AG04450 (cell line): ENCODE data around the gene SLC6A2. TPM values are rescaled to one million over a fixed set of nuclear protein-coding genes. Genes with fewer than 3 reads are reported as not detected.

Source experiments
- CTCF ChIA-PET: fragments of 300-600, 350-600 bp; formaldehyde crosslinking; extraction: SDS; loops from one replicate; lab custom pipeline; 2022; ENCODE audit warnings: antibody characterized with exemption, inconsistent platforms; lab: Charles Lee
- POLR2A ChIA-PET: fragments of 350-600 bp; formaldehyde crosslinking; extraction: SDS; loops from one replicate; lab custom pipeline; 2021; ENCODE audit warnings: antibody characterized with exemption, inconsistent platforms; lab: Yijun Ruan, JAX
- DNase-seq: peaks from one replicate; pipeline ENCODE4 v3.0.0-alpha.2; 2011; ENCODE audit warnings: low read depth, low spot score
- H3K27ac ChIP-seq: one replicate; pipeline ENCODE4 v1.5.1; 2012; ENCODE audit warnings: low read depth, low read length, control low read depth
- H3K27me3 ChIP-seq: one replicate; pipeline ENCODE4 v1.6.0; 2012; ENCODE audit warnings: low read length; ENCODE audit not compliant: control insufficient read depth, insufficient read depth
- H3K4me3 ChIP-seq: 2 replicates; pipeline ENCODE4 v1.5.1; 2011; ENCODE audit warnings: mild to moderate bottlenecking, low read depth, low read length, control low read depth
- H3K9me3 ChIP-seq: 2 replicates; pipeline ENCODE4 v1.5.1; 2012; ENCODE audit warnings: low read length; ENCODE audit not compliant: control insufficient read depth, insufficient read depth
- CTCF ChIP-seq: IDR thresholded peaks from 2 replicates; pipeline ENCODE4 v1.5.1; 2011; ENCODE audit warnings: low read depth, low read length, control low read depth, inconsistent platforms
- polyA plus RNA-seq: library from polyadenylated mRNA; depleted of rRNA; stranded (reverse); fragments of >200 nt; gene quantifications from 2 replicates; pipeline ENCODE4 v1.2.3, GENCODE V29; 2011

SLC6A2 gene
- polyA plus RNA-seq, 1 experiment, result not detected

GRCh38 chr16:55663765-55664677 is 8.2 kb downstream of the SLC6A2 start:
- Histone ChIP-seq H3K27me3 (peaks cover 27% of the 10 kb centered on the region), H3K9me3 (no peaks in the 10 kb centered on the region), H3K4me3 (no peak overlapping the region), H3K27ac (no peak overlapping the region)
- ChIA-PET CTCF (interaction anchor here (1.1 kb wide), 1 partner anchor 199 kb away, joined by 5 read pairs; no protein-coding TSS in a partner anchor), POLR2A (no interaction called here)
- DNase-seq, result no peak
- TF ChIP-seq CTCF, result no peak

GRCh38 chr16:55664786-55665407 is 9.1 kb downstream of the SLC6A2 start:
- H3K27me3 ChIP-seq, result peaks cover 23% of the 10 kb centered on the region
- H3K9me3 ChIP-seq, result no peaks in the 10 kb centered on the region
- no peak overlapping the region for H3K4me3 ChIP-seq
- no peak for TF ChIP-seq CTCF
- no peak for DNase-seq
- ChIA-PET CTCF (interaction anchor here (1.1 kb wide), 1 partner anchor 200 kb away, joined by 5 read pairs; no protein-coding TSS in a partner anchor), POLR2A (no interaction called here)
- no peak overlapping the region for H3K27ac ChIP-seq

- POLR2A ChIA-PET, result no interaction called here
Observed at GRCh38 chr16:55665511-55665910, 9.7 kb downstream of the SLC6A2 start.

GRCh38 chr16:55666012-55666411 is 10.2 kb downstream of the SLC6A2 start:
- Histone ChIP-seq H3K27me3 (peaks cover 16% of the 10 kb centered on the region), H3K9me3 (no peaks in the 10 kb centered on the region), H3K27ac (no peak overlapping the region), H3K4me3 (no peak overlapping the region)
- ChIA-PET POLR2A (no interaction called here), CTCF (no interaction called here)
- DNase-seq, result no peak
- no peak for TF ChIP-seq CTCF

More at GRCh38 chr16:55665511-55665910, 9.7 kb downstream of the SLC6A2 start:
- Histone ChIP-seq H3K4me3 (no peak overlapping the region), H3K27me3 (peaks cover 20% of the 10 kb centered on the region), H3K9me3 (no peaks in the 10 kb centered on the region), H3K27ac (no peak overlapping the region)
- no peak for TF ChIP-seq CTCF
- DNase-seq, result no peak
- CTCF ChIA-PET, result no interaction called here

GRCh38 chr16:55667753-55668152 is 12.0 kb downstream of the SLC6A2 start:
- no peak overlapping the region for H3K27ac ChIP-seq
- ChIA-PET POLR2A (no interaction called here), CTCF (no interaction called here)
- no peak overlapping the region for H3K4me3 ChIP-seq
- no peak for DNase-seq
- H3K27me3 ChIP-seq, result peaks cover 14% of the 10 kb centered on the region
- no peaks in the 10 kb centered on the region for H3K9me3 ChIP-seq
- no peak for TF ChIP-seq CTCF
